ENCODE measurements around the gene EFNA4. TPM values are rescaled to one million over a fixed set of nuclear protein-coding genes. Genes with fewer than 3 reads are reported as not detected.

The EFNA4 gene
- total RNA-seq, 3 donors from 2014 or later: 4.2 to 4.5 (median 4.3) TPM

DNA sequence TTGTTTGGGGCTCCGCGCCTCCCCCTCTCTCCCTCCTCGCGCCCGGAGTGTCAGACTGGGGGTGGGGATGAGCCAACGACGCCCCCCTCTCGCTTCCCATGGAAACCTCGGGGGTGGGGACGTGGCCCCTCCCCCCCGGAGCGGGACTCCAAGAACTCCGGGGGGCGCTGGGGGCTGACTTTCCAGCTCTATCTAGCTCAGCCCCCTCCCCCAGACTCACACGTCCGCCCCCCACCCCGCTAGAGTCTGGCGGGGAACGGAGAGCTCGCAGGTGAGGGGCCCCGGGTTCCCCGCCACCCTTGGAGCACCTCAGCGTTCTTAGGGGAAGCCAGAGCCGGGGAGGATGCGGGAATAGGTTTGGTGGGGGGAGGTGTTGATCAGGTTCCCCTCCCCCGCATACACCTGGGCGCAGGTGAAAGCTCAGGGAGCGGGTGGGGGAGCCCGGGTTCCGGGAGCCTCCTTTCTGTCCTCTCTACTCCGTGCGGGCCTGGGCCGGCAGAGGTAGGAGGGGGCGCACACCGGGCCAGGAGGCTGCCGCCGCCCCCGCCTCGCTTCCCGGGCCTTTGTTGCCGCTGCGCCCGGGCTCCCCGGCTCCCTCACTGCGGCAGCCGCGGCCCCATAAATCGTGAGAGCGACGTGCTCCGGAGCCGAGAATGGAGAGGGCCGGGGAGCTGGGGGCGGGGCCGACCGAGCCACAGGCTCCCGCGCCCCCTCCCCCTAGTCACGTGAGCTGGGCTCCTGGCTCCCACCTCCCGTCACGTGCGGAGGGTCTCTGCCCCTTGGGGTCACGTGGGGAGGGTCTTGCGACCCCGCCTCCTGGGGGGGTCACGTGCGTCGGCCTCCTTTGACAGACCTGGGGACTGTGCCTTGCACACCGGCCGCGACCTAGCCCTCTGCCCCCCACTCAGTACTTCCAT is 17.0 kb downstream of the EFNA4 start:
- Mint-ChIP-seq H3K4me1 (ENCODE audit: low read depth) (peaks cover 41% of the 10 kb centered on the region), H3K36me3 (ENCODE audit: insufficient read depth) (no peaks in the 10 kb centered on the region), H3K4me3 (peak overlapping the region; percentile 72), H3K9me3 (no peaks in the 10 kb centered on the region), H3K27me3 (ENCODE audit: low read depth) (peaks cover 41% of the 10 kb centered on the region)
- DNase-seq: peak; percentile 23
- no peak for ATAC-seq

DNA sequence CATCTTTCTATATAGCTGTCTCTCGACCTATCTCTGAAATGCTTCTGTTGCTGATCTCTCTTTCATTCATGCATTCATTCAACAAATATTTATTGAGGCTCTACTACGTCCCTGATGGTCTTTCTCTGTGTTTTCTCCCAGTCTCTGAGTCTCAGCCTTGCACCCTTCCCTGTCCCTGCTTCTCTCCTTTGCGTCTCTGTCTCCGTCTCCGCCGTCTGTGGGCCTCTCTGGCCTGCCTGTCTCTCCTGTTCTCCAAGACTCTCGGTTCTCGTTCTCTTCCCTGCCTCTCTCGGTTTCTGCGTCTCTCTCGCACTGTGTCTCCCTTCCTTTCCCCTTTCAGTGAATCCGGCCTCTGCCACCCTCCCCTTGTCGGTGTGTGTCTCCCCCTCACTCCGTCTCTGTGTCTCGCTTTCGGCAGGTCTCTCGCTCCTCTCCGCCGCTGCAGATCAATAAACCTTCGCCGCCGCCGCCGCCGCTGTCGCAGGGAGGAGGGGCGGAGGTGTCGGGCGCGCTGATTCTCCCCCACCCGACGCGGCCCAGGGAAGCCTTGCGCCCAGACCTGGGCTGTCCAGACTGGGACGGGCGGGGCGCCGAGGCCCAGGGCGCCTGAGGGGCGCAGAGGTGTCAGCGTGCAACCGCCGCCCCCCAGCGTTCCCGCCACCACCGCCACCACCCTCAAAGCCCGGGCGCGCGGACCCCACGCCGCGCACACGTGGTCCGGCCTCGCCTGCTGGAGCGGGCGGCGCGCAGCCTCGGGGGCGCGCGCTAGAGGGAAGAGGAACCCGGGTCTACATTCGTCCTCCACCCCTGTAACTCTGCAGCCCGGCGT is 18.1 kb downstream of the EFNA4 start:
- Mint-ChIP-seq H3K27me3 (ENCODE audit: low read depth) (peaks cover 41% of the 10 kb centered on the region), H3K36me3 (ENCODE audit: insufficient read depth) (no peaks in the 10 kb centered on the region)
- DNase-seq: peak; percentile 39

DNA sequence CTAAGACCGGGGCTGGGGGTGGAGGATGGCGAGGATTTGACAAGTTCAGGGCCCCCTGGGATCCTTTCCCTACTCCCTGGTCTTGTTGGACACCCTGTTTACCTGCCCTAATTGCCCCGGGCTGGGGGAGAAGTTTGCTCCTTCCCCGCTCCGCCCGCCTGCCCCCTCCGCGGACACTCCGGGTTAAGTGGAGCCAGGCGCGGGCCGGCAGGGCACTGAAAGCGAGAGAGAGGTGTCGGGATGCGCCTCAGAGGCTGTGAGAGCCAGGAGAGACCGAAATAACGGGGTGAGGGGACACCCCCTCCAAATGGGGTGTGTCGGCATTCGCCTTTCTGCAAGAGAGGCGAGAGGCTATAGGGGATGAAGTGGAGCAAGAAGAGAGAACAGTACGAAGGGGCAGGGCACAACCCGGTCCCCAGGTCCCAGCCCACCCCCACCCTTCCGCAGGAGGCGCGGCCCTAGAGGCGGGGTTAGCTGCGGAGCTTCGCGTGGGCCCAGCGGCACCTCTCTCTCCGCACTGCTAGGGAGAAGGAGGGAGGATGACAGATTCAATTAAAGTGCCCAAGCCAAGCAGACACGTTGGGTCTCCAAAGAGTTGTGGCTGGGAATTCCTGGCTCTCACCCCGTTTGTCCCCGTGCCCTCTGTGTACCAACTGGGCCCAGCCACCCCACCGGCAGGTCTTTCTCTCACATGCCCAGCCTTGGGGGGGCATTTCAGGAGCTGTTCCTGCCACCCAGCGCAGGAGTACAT is 18.9 kb downstream of the EFNA4 start:
- H3K4me1 Mint-ChIP-seq (ENCODE audit: low read depth): peaks cover 45% of the 10 kb centered on the region
- peak; percentile 36 for DNase-seq
- no peaks in the 10 kb centered on the region for H3K9me3 Mint-ChIP-seq
- H3K27me3 Mint-ChIP-seq (ENCODE audit: low read depth): peaks cover 41% of the 10 kb centered on the region
- H3K4me3 Mint-ChIP-seq: peak overlapping the region; percentile 49
- no peaks in the 10 kb centered on the region for H3K36me3 Mint-ChIP-seq (ENCODE audit: insufficient read depth)
- no peak for ATAC-seq

More for the DNA sequence above, 18.1 kb downstream of the EFNA4 start:
- Mint-ChIP-seq H3K4me1 (ENCODE audit: low read depth) (peaks cover 45% of the 10 kb centered on the region), H3K4me3 (peak overlapping the region; percentile 72), H3K9me3 (no peaks in the 10 kb centered on the region)
- no peak for ATAC-seq

DNA sequence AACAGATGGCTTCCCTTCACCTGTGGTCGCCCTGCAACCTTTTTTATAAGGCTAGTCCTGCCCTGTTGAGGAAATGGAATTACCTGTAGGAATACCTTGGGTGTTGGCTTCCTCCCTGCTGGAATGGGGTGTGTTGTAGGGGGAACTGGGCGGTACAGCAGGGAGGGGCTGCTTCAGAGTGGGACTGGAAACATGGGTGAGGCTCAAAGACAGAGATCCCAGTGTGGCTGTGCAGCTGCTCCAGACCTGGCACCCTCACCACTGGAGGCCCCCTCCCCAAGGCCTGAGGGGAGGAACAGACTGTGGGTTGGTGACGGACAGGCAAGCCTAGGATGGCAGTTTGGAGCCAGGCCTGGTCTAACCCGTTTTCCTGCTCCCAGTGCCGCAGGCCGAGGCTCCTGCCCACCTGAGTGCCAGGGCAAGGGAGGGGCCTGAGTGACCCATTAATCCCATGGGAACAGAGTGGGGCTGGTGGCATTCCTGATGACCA is 19.6 kb downstream of the EFNA4 start:
- H3K36me3 Mint-ChIP-seq (ENCODE audit: insufficient read depth): no peaks in the 10 kb centered on the region
- ATAC-seq (no peak), DNase-seq (no peak)
- no peaks in the 10 kb centered on the region for H3K9me3 Mint-ChIP-seq
- H3K4me1 Mint-ChIP-seq (ENCODE audit: low read depth): peaks cover 45% of the 10 kb centered on the region
- H3K27me3 Mint-ChIP-seq (ENCODE audit: low read depth): peaks cover 41% of the 10 kb centered on the region
- no peak overlapping the region for H3K4me3 Mint-ChIP-seq

DNA sequence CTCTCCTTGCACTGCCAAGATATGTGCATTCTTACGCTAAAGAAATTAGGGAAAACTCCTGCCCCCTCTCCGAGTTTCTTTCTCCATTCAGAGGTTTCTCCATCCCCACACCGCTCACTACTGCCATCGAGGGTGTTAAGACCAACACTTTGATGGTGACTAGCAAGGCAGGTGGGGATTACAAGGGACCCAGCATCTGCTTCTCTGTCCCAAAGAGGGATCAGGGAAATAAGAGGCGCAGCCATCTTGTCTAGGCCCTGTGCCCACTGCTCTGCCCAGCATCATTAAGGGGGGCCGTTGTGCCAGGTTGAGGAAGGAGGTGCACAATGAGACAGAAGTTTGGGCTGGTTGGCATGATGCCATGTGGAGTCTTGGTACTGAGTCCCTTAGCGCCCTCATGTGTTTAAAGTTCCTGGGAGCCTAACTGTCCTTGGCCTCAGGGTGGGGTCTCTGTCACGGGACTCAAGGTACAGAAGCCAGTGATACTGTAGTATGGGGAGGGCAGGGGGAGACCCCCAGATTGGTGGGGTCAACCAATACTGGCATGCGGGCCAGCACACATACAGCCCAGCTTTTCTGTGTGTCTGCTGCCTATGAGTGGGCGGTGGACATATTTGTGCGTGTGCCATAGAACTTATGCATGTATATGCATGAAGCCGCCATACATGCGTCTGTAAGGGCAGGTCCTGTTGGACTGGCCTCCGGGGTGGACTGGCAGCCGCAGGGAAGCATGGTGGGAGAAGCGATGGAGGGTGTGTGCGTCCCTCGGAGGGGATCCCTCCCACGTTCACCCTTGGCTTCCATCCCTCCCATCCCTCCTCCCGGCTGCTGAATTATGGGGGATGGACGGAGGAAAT is 20.6 kb downstream of the EFNA4 start:
- Mint-ChIP-seq H3K27me3 (ENCODE audit: low read depth) (peaks cover 41% of the 10 kb centered on the region), H3K36me3 (ENCODE audit: insufficient read depth) (no peaks in the 10 kb centered on the region), H3K9me3 (no peaks in the 10 kb centered on the region), H3K4me3 (peak overlapping the region; percentile 92), H3K4me1 (ENCODE audit: low read depth) (peaks cover 44% of the 10 kb centered on the region)
- DNase-seq: peak; percentile 23
- ATAC-seq: no peak

DNA sequence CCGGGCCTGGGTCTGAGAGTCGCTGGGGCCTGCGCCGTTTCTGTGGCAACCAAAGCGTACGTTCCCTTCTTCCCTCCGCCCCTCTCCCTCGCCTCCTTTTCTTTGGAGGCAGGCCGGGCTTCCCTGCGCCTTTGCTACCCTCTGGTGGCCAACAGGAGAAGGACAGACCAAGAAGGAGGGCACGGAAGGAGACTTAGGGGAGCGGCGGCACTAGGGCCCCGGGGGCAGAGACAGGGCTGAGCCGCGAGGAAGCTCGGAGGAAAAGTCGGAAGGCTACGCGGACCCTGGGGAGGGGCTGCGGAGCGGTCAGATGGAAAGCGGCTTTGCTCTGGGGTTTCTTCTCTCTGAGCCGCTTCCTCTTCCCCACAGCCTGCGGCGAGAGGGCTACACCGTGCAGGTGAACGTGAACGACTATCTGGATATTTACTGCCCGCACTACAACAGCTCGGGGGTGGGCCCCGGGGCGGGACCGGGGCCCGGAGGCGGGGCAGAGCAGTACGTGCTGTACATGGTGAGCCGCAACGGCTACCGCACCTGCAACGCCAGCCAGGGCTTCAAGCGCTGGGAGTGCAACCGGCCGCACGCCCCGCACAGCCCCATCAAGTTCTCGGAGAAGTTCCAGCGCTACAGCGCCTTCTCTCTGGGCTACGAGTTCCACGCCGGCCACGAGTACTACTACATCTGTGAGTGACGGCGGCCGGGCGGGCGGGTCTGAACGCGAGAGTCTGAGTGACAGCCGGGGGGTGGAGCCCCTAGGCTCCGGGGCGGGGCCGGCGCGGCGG is 21.4 kb downstream of the EFNA4 start:
- H3K9me3 Mint-ChIP-seq: no peaks in the 10 kb centered on the region
- H3K4me1 Mint-ChIP-seq (ENCODE audit: low read depth): peaks cover 37% of the 10 kb centered on the region
- H3K27me3 Mint-ChIP-seq (ENCODE audit: low read depth): peaks cover 33% of the 10 kb centered on the region
- H3K36me3 Mint-ChIP-seq (ENCODE audit: insufficient read depth): no peaks in the 10 kb centered on the region
- ATAC-seq (peak; percentile 84 to 85), DNase-seq (peak; percentile 86)
- peak overlapping the region; percentile 92 for H3K4me3 Mint-ChIP-seq

DNA sequence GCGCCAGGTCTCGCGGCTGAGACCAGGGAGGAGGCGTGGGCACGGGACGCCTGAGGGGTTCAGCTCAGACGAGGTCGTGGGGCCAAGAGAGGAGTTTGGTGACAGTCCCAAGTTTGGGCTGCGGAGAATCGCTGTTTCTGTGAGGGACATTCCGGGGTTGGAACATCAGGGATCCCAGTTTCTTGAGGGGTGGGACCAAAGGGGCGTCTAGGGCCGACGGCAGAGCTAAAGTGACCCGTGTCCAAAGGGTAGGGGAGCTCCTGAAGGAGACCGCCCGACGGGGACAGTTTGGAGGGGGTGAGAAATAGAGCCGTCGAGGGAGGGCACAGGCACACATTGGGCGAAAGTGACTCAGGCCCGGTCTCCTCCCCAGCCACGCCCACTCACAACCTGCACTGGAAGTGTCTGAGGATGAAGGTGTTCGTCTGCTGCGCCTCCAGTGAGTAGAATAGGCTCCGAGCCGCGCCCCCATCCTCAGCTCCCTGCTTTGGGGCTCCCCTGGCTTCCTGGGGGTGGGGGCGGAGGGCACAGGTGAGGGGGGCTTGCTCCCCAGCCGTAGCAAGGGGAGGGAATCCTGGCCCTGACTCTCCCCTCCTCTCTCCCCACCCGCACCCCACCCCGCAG is 22.1 kb downstream of the EFNA4 start:
- Mint-ChIP-seq H3K4me1 (ENCODE audit: low read depth) (peaks cover 36% of the 10 kb centered on the region), H3K4me3 (peak overlapping the region; percentile 92), H3K9me3 (no peaks in the 10 kb centered on the region), H3K36me3 (ENCODE audit: insufficient read depth) (no peaks in the 10 kb centered on the region), H3K27me3 (ENCODE audit: low read depth) (peaks cover 32% of the 10 kb centered on the region)
- peak; percentile 52 to 55 for ATAC-seq
- DNase-seq: peak; percentile 81

DNA sequence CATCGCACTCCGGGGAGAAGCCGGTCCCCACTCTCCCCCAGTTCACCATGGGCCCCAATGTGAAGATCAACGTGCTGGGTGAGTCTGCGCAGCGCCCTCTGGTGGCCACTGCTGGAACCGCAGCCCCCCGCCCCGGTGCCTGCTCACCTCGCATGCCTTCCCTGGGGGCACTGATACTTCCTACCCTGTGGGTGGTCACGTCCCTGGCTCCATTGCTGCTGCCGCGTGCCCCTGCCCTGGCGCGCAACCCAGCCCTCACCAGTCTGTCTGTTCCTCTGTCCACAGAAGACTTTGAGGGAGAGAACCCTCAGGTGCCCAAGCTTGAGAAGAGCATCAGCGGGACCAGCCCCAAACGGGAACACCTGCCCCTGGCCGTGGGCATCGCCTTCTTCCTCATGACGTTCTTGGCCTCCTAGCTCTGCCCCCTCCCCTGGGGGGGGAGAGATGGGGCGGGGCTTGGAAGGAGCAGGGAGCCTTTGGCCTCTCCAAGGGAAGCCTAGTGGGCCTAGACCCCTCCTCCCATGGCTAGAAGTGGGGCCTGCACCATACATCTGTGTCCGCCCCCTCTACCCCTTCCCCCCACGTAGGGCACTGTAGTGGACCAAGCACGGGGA is 22.7 kb downstream of the EFNA4 start:
- peak; percentile 9 to 20 for ATAC-seq
- H3K9me3 Mint-ChIP-seq: no peaks in the 10 kb centered on the region

DNA sequence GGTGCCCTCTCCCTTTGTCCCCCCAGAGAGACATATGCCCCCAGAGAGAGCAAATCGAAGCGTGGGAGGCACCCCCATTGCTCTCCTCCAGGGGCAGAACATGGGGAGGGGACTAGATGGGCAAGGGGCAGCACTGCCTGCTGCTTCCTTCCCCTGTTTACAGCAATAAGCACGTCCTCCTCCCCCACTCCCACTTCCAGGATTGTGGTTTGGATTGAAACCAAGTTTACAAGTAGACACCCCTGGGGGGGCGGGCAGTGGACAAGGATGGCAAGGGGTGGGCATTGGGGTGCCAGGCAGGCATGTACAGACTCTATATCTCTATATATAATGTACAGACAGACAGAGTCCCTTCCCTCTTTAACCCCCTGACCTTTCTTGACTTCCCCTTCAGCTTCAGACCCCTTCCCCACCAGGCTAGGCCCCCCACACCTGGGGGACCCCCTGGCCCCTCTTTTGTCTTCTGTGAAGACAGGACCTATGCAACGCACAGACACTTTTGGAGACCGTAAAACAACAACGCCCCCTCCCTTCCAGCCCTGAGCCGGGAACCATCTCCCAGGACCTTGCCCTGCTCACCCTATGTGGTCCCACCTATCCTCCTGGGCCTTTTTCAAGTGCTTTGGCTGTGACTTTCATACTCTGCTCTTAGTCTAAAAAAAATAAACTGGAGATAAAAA is 23.5 kb downstream of the EFNA4 start:
- Mint-ChIP-seq H3K4me3 (no peak overlapping the region), H3K4me1 (ENCODE audit: low read depth) (peaks cover 32% of the 10 kb centered on the region), H3K9me3 (no peaks in the 10 kb centered on the region), H3K36me3 (ENCODE audit: insufficient read depth) (no peaks in the 10 kb centered on the region), H3K27me3 (ENCODE audit: low read depth) (peaks cover 24% of the 10 kb centered on the region)
- DNase-seq (no peak), ATAC-seq (no peak)

More for the DNA sequence above, 22.7 kb downstream of the EFNA4 start:
- Mint-ChIP-seq H3K27me3 (ENCODE audit: low read depth) (peaks cover 29% of the 10 kb centered on the region), H3K4me1 (ENCODE audit: low read depth) (peaks cover 34% of the 10 kb centered on the region), H3K36me3 (ENCODE audit: insufficient read depth) (no peaks in the 10 kb centered on the region), H3K4me3 (peak overlapping the region; percentile 46)
- DNase-seq: peak; percentile 77

DNA sequence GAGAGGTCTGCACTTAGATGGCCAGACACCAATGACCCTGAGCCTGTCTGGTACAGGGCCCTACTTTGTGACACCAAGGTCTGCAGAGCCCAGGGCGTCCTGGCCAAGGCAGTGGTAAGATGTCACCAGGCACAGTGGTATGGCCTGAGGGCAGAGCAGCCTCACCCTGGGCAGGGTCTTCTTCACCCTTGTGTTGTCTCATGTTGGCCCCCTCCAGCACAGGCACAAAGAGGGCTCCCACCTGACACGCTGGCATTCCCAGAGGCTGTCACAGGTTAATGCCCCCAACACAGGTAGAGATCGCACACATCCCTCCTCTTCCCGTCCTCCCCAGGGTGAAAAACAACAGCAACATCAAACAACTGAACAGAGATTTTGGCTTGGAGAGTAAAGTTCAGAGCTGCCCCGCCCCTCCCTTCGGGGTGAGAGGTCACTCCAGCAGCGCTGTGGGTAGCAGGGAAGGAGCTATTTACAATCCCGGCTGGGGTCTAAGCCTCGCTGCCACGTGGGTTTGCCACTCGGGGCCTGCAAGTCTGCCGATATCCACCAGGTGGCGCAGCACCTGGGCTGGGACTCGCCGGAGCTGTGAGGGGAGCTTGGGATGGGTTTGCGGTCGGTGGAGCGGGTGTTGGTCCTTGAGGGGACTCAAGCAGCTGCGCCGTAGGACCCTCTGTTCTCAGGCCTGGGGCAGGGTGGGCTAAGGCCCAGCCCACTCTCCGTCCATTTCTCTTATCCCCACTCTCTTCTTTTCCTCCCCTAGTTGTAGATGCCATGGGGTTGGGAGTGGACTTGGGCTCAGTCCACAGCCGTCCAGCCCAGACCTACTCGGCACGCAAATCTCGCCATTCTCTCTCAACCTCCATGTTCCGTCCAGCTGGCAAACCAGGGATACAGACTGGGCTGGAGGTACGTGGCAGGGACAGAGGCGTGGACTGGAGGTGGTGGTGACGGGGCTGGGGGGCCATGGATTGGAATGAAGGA is 27.8 kb downstream of the EFNA4 start:
- Mint-ChIP-seq H3K9me3 (no peaks in the 10 kb centered on the region), H3K4me3 (no peak overlapping the region), H3K4me1 (ENCODE audit: low read depth) (peaks cover 5% of the 10 kb centered on the region), H3K36me3 (ENCODE audit: insufficient read depth) (no peaks in the 10 kb centered on the region), H3K27me3 (ENCODE audit: low read depth) (peaks cover under 1% of the 10 kb centered on the region)
- ATAC-seq (peak; percentile 85 to 86), DNase-seq (peak; percentile 82)

DNA sequence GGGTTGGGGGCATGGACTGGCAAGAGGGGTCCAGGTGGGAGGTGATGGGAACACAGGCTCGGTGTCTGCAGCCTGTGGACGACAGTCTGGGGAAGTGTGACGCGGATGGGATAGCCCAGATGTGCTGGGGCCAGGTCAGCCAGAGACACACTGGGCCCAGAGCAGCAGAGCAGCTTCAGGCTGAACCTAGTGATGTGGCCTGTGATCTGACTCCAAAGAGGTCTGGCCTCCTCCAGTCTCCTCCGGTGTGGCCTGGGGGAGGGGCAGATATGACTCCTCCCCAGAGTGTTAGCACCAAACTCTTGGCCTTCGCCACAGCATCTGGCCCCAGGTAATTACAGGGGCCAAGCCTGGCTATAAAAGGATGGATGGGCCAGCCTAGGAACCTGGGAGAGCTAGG is 28.6 kb downstream of the EFNA4 start:
- H3K9me3 Mint-ChIP-seq: no peaks in the 10 kb centered on the region
- H3K27me3 Mint-ChIP-seq (ENCODE audit: low read depth): peaks cover 4% of the 10 kb centered on the region
- DNase-seq: no peak
- H3K36me3 Mint-ChIP-seq (ENCODE audit: insufficient read depth): no peaks in the 10 kb centered on the region
- ATAC-seq: no peak
- H3K4me1 Mint-ChIP-seq (ENCODE audit: low read depth): peaks cover 5% of the 10 kb centered on the region
- H3K4me3 Mint-ChIP-seq: no peak overlapping the region

Data from activated T-cell treated with anti-CD3 and anti-CD28 coated beads, Interleukin-2, amount 50 U/mL, for 4 hours (primary cell).